ENCODE measurements around the gene PHEX. TPM values are rescaled to one million over a fixed set of nuclear protein-coding genes. Genes with fewer than 3 reads are reported as not detected.
A peak's percentile ranks its signal among the peaks of the same experiment; 100 is the strongest.

PHEX gene
- total and polyA plus RNA-seq, 7 donors = 0.16 to 0.83 (median 0.71) TPM; not detected in 2

DNA sequence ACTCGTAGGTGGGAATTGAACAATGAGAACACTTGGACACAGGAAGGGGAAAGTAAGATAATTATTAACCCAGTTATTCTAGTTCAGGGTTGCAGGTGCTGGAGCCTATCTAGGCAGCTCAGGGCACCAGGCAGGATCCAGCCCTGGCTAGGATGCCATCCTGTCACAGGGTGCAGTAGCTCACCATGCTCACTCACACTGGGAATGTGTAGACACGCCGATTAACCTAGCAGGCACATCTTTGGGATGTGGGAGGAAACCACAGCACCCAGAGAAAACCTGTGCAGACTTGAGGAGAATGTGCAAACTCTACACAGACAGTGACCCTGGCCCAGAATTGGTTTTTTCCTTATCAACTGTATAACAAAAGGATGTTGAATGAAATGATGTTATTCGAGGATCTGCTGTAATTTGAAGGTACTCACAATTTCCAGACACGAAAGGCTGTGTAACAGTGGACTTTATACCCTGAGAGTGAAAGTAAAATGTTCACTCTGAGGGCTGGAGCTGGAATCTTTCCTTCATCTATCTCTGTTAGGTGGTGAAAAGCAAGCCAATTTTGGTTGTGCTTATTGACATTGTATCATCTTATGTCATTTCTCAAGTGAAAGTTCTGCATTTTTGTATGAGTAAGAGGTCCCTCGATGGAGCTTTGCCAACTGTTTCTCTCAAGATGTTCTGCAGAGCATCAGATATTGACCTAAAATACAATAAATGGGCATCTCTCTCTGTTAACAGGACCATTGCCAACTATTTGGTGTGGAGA lies 78.8 kb downstream of the PHEX start:
- TF ChIP-seq POLR2AphosphoS5 (IDR thresholded peaks at IDR 0.05) = no peak
- TF ChIP-seq, protein P1, sequence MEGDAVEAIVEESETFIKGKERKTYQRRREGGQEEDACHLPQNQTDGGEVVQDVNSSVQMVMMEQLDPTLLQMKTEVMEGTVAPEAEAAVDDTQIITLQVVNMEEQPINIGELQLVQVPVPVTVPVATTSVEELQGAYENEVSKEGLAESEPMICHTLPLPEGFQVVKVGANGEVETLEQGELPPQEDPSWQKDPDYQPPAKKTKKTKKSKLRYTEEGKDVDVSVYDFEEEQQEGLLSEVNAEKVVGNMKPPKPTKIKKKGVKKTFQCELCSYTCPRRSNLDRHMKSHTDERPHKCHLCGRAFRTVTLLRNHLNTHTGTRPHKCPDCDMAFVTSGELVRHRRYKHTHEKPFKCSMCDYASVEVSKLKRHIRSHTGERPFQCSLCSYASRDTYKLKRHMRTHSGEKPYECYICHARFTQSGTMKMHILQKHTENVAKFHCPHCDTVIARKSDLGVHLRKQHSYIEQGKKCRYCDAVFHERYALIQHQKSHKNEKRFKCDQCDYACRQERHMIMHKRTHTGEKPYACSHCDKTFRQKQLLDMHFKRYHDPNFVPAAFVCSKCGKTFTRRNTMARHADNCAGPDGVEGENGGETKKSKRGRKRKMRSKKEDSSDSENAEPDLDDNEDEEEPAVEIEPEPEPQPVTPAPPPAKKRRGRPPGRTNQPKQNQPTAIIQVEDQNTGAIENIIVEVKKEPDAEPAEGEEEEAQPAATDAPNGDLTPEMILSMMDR (IDR thresholded peaks at IDR 0.05) = no peak
- TF ChIP-seq EP300 (IDR thresholded peaks at IDR 0.05) = no peak
- no peak for TF ChIP-seq POLR2A (IDR thresholded peaks at IDR 0.05)

DNA sequence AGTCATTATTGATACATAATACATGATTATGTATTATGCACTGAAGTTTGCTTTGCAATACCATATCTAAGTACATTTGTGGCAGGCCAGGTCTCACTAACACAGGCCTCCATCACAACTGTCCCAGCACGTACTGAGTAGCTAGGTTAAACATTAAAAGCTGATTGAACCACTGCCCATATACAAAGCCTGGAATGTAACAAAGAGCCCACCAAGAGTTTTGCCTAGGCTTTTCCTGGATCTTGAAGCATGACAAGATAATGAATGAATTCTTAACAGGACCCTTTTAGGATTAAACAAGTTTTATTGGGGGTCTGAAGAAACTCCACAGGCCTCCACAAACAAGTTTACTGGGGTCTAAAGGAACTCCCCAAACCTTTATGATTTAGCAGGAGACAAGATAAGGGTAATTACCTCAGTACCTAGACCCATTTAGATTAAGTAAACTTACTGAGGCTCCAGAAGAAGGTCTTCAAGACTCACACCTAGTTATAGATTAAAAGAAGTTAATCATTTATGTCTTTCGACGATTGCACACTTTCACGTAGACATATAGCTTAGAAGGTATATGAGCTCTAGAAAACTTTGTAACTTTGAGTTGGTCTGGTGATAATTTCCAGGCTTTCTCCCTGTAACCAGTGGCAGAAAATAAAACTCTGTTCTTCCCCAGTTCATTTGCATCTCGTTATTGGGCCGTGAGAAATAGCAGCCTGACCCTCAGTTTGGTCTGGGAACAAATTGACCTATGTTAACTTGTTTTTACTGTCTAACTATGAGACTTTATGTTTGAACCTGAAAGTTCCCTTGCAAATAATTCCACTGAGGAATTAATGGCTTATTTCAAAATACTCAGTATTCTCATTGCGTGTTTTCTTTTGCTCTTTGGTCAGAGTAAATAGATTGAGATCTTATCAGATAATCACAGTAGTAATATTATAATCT lies 84.8 kb downstream of the PHEX start:
- TF ChIP-seq POLR2A (IDR thresholded peaks at IDR 0.05) = no peak
- TF ChIP-seq POLR2AphosphoS5 (IDR thresholded peaks at IDR 0.05) = no peak
- TF ChIP-seq, protein P1 (IDR thresholded peaks at IDR 0.05) = no peak
- no peak for TF ChIP-seq EP300 (IDR thresholded peaks at IDR 0.05)
- Histone ChIP-seq H3K4me3 (no peak overlapping the region), H3K9me3 (no peaks in the 10 kb centered on the region), H3K27ac (no peak overlapping the region), H3K4me1 (no peaks in the 10 kb centered on the region), H3K36me3 (no peaks in the 10 kb centered on the region), H3K27me3 (no peaks in the 10 kb centered on the region)
- no peak for DNase-seq
- intact Hi-C loops (cut with DNase I) = no loop called here
- WGBS, 2 donors = 20 to 73% methylated on average over 7 of the region's 7 CpGs

More for the DNA sequence above, 78.8 kb downstream of the PHEX start:
- DNase-seq = no peak
- Histone ChIP-seq H3K27ac (peak overlapping the region in 1 of 4 donors; percentile 36), H3K9me3 (no peaks in the 10 kb centered on the region), H3K27me3 (no peaks in the 10 kb centered on the region), H3K4me1 (peaks cover 0 to 5% (median 1%) of the 10 kb centered on the region in 4 donors), H3K4me3 (peak overlapping the region in 1 of 4 donors; percentile 5), H3K36me3 (no peaks in the 10 kb centered on the region)
- WGBS, 2 donors = 30 to 62% methylated on average over 6 of the region's 6 CpGs
- intact Hi-C loops (cut with DNase I) = no loop called here

DNA sequence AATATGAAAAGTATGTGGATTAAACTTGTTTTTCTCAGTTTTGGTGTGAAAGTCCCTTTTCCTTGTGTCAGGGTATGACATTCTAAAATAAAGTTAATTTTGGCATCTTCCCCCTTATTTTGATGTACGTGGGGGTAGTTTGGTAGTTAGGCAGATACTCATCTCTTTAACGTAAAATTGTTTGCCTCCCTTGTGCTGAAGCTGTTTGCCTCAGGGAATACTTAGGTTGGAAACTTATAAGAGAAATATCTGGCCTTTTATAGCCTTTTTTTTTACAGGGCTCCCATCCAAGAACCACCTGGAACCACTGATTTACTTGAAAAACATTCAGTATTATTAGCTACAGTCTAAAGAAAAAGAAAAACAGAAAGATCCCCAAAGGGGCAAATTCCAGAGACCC lies 85.5 kb downstream of the PHEX start:
- H3K9me3 ChIP-seq = no peaks in the 10 kb centered on the region
- intact Hi-C loops (cut with DNase I) = no loop called here
- H3K27me3 ChIP-seq = no peaks in the 10 kb centered on the region
- no peaks in the 10 kb centered on the region for H3K36me3 ChIP-seq
- H3K4me3 ChIP-seq = no peak overlapping the region
- no peak overlapping the region for H3K27ac ChIP-seq
- no peak for DNase-seq
- TF ChIP-seq, protein P1 (IDR thresholded peaks at IDR 0.05) = no peak
- TF ChIP-seq POLR2A (IDR thresholded peaks at IDR 0.05) = no peak
- TF ChIP-seq POLR2AphosphoS5 (IDR thresholded peaks at IDR 0.05) = no peak
- TF ChIP-seq EP300 (IDR thresholded peaks at IDR 0.05) = no peak
- 24 to 64% methylated on average over 2 of the region's 2 CpGs for WGBS, 2 donors
- H3K4me1 ChIP-seq = no peaks in the 10 kb centered on the region

DNA sequence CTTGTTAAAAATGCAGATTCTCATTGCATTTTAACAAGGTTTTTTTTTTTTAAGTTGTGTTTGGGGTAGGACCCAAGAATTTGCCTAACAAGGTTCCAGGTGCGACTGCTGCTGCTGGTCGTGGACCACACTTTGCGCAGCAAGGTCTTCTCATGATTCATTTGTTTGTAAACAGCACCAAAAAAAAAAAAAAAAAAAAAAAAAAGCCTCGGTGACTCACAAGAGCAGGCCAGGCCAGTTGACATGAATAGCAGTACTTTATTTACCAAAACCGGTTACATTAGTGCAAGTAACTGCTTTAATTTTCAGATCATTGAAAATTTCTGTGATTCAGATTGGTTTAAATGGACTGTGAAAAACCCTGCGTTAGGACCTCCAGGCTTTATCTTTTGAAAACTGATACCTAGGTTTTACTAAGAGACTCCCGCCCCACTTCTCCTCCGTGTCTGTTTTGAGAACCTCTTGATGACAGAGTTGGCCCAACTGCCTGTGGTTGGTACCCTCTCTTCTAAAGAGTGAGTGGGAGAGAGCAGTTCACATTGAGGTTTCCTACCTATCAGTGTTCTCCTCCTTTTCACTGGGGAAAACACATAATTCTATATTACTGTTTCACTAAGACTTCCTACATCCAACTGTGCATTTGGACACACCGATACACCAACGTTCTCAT lies 86.2 kb downstream of the PHEX start:
- intact Hi-C loops (cut with DNase I) = no loop called here
- Histone ChIP-seq H3K4me1 (no peaks in the 10 kb centered on the region), H3K27me3 (no peaks in the 10 kb centered on the region), H3K36me3 (no peaks in the 10 kb centered on the region), H3K27ac (no peak overlapping the region), H3K9me3 (no peaks in the 10 kb centered on the region), H3K4me3 (no peak overlapping the region)
- WGBS, 2 donors = 78 to 87% methylated on average over 10 of the region's 10 CpGs
- no peak for DNase-seq
- no peak for TF ChIP-seq POLR2AphosphoS5 (IDR thresholded peaks at IDR 0.05)
- TF ChIP-seq, protein P1 (IDR thresholded peaks at IDR 0.05) = no peak
- no peak for TF ChIP-seq POLR2A (IDR thresholded peaks at IDR 0.05)
- TF ChIP-seq EP300 (IDR thresholded peaks at IDR 0.05) = no peak

Measured in sigmoid colon (tissue), 7 donors.